ENCODE data around the gene RIPK1. TPM values are rescaled to one million over a fixed set of nuclear protein-coding genes. Genes with fewer than 3 reads are reported as not detected.
A peak's percentile ranks its signal among the peaks of the same experiment; 100 is the strongest.

Gene RIPK1
- total RNA-seq, 3 donors from 2014 or later: 16.5 to 17.4 (median 16.6) TPM

GRCh38 chr6:3163248-3163594 is 94.9 kb downstream of the RIPK1 start:
- no peaks in the 10 kb centered on the region for H3K36me3 Mint-ChIP-seq (ENCODE audit: insufficient read depth)
- no peaks in the 10 kb centered on the region for H3K9me3 Mint-ChIP-seq
- H3K27me3 Mint-ChIP-seq (ENCODE audit: low read depth): peaks cover 7% of the 10 kb centered on the region
- H3K4me1 Mint-ChIP-seq (ENCODE audit: low read depth): peaks cover 25% of the 10 kb centered on the region
- ATAC-seq (no peak), DNase-seq (no peak)
- peak overlapping the region; percentile 81 for H3K4me3 Mint-ChIP-seq

GRCh38 chr6:3164388-3164787 is 96.1 kb downstream of the RIPK1 start:
- Mint-ChIP-seq H3K9me3 (no peaks in the 10 kb centered on the region), H3K4me1 (ENCODE audit: low read depth) (peaks cover 23% of the 10 kb centered on the region), H3K36me3 (ENCODE audit: insufficient read depth) (no peaks in the 10 kb centered on the region), H3K27me3 (ENCODE audit: low read depth) (peaks cover 7% of the 10 kb centered on the region), H3K4me3 (no peak overlapping the region)
- DNase-seq (no peak), ATAC-seq (no peak)

Other genes with a start within 250 kb of the RIPK1 start
- gene SERPINB1, start 226.6 kb upstream of the RIPK1 start, total RNA-seq: 10 to 100 TPM; 16.7 to 19.3 (median 18.0) TPM
- gene SERPINB9, start 165.2 kb upstream of the RIPK1 start, total RNA-seq: 10 to 100 TPM; 41.0 to 48.0 (median 42.4) TPM
- gene SERPINB6, start 96.9 kb upstream of the RIPK1 start, total RNA-seq: 10 to 100 TPM; 14.9 to 15.9 (median 15.3) TPM
- 10 to 100 TPM; 35.5 to 41.8 (median 38.4) TPM for gene NQO2, start 68.6 kb upstream of the RIPK1 start, total RNA-seq
- 1 to 10 TPM; 3.5 to 6.1 (median 4.5) TPM for gene BPHL, start 50.2 kb downstream of the RIPK1 start, total RNA-seq
- 1 to 10 TPM; 5.4 to 7.7 (median 7.1) TPM for gene TUBB2A, start 89.0 kb downstream of the RIPK1 start, total RNA-seq
- under 1 TPM; 0.42 to 0.73 (median 0.61) TPM for gene TUBB2B, start 159.2 kb downstream of the RIPK1 start, total RNA-seq
- 10 to 100 TPM; 26.0 to 31.6 (median 27.8) TPM for gene PSMG4, start 190.5 kb downstream of the RIPK1 start, total RNA-seq